HG03280 (cell line): ENCODE measurements around the gene POLN.
"Not testable (repeated sequence)": the region's sequence is repeated elsewhere in the genome, so short reads cannot be mapped to it uniquely, and the experiment has no call there.

Source experiments
- ATAC-seq: cut with Tn5 transposase; IDR thresholded peaks from one replicate; pipeline ENCODE4 v1.9.1; 2021; ENCODE audit warnings: mild to moderate bottlenecking, moderate library complexity; ENCODE audit not compliant: unreplicated experiment

The POLN gene

DNA sequence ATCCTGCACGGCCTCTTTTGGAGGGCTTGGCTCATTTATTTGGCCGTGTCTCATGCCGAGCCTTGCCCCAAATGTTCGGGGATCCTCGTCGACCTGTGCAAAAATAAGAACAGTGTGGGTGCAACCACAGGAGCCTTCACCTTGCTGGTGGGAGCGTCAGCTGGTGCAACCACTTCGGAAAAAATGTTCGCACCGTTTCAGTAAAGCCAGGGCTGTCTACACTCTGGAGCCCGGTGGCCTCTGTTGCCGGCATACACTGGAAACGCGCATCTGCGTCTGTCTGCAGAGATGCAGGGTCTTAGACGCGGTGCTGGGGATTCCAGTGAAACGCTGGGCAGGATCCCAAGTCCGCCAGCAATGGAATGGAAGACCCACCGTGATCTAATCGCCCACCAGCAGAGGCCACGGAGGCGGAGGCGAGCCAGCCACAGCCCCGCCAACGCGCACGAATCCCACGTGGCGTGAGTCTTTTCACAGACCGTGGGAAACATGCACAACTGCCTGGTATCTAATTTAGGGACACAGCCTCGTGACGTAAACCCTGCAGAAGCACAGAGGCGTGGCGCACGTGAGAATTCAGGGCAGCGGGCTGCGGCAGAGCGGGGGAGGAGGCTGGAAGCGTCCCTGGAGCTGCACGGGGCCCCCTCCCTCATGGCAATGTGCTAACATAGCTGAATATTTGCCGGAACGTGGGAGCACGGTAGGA is 33.8 kb upstream of the POLN start:
- ATAC-seq = no peak

DNA sequence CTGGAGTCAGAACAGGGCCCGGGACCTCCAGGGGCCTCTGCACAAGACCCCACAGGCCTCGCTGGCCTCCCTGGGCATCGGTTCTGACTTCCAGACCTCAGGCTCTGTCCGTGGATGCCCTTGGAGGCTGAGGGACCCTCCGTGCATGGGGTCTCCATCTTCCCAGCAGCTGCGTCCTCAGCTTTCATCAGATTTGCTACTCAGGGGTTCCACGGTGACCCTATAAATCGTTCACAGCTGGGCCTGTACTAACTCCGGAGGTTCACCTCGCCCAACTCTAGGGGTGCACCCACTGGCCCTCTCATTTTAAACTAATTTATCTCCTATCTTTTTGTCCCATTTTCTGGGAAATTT is 33.1 kb upstream of the POLN start:
- not testable (repeated sequence) for ATAC-seq

DNA sequence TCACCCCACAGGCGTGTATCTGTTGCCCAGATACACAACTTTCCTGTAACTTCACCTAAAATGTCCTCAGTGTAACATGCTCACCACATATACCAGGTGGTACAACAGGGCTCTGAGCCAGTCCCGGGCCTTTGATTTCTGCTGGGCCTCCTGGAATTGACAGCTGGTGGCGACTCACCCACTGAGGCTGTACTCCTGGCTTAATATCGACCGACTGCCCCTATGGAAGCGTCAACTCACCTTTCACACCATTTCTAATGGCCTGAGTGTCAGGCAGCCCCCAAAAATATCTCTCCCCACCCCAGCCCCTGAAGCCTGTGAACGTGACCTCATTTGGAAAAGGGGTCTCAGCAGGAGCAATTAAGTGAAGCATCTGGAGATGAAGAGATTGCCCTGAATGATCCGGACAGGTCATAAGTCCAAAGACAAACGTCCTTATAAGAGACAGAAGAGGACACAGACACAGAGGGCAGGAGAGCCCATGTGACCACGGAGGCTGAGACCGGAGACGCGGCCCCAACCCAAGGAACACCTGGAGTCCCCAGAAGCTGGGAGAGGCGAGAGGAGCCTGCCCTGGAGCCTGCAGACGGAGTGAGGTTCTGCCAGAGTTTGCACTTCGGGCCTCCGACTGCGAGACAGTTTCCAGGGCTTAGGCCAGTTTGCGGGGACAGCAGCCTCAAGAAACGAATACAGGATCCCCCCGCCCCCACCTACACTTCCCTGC is 32.6 kb upstream of the POLN start:
- ATAC-seq = no peak

DNA sequence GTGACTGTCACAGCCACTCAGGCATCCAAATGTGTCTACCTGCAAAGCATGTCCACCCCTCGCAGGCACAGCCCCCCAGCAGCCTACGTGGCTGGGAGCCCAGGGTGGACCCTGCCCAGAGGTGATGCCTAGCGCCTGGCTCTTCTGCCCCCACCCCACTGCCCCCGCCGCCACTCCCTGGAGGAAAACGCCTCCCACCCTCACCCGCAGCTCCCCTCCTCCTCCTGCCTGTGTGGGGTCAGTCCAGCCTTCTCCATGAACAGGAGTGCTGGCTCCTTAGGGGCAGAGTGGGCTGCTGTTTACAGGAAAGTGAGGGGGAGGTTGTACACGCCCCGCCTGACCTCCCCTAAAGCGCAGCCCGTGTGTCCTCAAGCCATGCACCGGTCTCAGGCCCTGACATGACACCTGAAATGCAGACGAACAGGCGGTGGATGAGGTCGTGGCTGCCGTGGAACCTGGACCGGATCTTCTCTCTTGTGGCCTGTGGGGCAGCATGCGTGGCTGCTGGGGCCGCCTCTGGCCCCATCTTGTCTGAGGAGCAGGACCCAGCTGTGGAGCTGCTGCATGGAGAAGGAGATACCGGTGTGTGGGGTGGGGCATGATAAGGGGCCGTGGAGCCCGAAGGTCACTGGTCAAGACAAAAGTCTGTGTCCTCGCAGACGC is 31.9 kb upstream of the POLN start:
- no peak for ATAC-seq

DNA sequence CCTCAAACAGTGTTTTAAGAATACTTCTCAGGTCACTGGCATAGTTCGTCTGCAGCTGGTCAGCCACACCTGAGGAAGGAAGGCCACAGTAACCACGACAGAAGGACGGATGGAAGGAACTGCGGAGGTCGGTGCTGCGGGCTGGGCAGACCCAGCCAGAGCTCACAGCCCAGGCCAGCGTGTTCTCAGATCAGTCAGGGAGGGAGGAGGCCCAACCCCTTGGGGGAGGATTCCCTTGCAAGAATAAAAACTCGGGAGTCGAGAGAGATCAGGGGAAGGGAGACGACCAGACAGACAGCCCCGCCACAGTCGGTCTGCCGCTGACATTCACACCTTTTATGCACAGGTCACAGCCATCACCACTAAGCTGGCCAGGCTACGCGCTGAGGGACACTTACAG is 31.3 kb upstream of the POLN start:
- ATAC-seq = no peak

DNA sequence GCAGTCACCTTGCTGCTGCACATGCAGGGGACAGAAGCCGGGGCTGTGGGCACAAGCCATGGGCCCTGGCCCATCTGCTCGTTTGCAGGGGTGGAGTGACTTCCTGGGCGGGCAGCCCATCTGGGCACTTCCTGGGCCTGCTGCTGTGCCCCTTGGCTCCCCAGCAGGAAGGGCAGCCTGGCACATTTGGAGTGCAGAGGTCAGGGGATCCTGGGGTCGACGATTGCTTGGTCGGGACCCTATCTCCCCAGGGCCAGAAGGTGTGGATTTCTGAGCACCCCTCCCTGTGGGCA is 30.9 kb upstream of the POLN start:
- no peak for ATAC-seq

DNA sequence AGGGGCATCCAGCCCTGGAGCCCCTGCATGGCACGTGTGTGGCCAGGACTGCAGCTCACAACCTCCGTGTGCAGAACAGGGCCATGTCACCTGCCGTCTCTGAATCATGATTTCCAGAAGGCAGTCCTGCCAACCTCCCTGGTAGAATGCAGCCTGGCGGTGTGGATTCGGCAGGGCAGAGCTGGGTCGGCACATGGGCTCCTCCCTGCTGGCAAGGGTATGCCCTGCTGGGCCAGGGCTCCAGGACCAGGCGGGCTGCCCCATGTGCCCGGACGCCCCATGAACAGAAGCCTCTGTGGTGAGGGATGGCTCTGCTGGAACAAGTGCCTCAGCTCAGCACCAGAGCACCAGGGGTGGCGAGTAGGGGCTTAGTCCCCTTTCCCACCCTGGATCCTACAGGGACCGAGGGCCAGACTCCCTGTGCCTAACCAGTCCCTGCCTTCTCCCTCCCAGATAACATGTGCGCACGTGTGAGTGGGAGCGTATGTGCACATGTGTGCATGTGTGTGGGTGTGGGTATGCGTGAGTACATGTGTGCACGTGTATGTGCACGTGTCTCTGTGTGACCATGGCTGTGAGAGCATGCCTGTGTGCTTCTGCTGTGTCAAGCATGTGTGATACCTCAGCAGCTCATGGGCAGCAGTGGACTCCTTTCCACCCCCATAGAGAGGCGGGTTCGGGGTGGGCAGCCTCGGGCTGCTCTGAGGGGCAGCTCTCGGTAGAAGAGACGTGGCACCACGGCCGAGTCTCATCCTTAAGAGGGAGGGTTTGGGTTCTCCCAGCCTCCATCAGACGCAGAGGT is 30.3 kb upstream of the POLN start:
- ATAC-seq = no peak

DNA sequence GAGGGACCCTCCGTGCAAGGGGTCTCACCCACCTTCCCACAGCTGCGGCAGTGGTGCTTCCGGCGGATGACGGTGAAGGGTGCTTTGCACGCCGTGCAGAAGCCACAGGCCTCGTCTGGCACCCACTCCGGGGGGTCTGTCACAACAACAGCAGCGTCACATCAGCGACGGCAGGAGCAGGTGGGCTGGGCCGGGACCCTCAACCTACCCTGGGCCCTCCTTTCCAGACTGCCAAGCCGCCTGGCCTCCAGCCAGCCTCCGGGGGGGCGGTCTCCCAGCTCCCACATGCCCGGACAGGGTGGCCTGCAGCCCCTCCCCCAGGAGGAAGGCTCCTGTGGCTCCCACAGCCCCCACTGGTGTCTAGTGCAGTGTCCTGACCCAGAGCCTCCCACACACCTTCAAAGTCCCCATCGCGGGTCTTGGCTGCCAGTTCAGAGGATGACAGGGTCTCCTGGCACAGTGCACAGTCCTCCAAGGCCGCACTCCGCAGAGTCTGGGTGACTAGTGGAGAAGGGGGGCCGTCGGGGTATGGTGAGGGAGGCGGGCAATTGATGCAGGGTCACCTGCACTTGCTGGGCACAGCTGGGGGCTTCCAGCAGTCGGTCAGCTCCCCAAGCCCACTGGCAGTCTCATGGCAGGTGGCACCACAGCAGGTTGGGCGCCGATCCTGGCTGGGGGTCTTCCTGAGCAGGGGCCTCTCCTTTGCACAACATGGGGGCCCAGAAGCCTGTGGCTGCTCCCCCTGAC is 29.5 kb upstream of the POLN start:
- no peak for ATAC-seq

DNA sequence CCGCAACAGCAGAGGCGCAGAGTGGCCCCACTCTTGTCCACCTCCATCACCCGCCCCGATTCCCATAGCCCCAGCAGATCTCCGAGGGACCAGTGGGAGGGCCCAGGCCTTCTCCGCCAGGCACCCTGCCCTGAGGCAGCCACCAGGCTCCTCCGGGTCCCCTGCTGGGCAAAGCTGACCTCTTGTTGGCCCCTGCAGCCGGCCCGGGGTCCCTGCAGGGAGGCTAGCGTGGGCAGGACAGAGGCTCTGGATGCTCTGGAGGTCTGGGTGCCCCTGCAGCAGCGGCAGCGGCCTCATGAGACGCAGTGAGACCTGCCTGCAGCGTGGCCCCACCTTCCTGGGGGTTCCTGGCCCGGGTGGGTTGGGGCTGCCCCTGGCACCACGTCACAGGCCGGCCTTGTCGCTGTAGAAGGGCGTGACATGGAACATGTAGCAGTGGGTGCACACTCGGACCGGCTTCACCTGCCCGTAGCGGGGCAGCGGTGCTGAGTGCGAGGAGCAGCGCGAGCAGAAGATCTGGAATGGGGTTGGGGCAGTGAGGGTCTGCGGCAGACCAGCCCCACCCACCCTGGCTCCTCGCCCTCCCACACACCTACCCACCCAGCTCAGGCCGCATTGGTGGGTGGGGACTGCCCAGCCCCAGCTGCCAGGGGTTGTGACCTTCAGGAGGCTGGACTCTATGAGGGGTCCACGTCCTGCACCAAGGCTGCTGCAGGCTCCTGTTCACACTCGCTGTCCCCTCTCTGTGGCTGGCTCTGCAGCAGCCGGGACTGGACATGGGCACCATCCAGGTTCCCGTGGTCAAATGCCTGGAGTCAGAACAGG is 28.6 kb upstream of the POLN start:
- ATAC-seq = no peak

DNA sequence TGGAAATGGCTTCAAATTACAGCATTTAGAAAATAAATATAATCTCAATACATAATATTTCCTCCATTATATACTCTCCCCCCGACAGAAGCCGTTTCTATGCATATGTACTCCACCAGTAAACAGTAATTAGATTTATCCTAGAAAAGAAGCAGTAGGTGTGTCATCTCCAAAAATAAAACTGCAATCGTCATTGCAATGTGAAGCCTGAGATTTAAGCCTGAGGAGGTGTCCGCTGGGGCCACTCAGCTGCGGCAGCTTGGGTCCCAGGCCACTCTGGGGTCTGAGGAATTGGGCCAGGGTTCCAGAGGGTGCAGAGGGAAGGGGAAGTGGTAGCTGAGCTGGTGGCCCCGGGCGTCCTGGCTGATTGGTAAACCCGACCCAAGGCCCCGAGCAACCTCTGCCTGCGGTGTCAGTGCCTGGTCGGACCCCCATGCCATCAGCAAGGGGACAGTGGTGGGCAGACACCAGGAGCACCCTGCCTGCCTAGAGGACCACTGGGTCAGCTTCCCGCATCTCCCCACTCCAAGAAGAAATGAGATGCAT is 27.8 kb upstream of the POLN start:
- no peak for ATAC-seq

DNA sequence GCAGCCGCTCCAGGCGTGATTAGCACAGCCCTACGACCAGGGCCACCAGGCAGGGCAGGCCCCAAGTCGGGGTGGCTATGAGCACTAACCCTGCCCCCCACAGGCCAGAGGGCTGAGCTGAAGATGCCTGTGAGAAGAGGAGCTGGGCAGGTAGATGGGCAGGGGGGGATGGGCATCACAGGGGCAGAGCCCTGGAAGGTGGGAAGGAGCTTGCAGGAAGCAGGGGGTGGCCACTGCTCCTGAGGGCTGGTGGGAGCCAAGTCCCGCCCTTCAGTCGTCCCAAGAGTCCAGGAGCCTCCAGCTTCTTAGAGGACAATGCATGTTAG is 27.2 kb upstream of the POLN start:
- no peak for ATAC-seq

DNA sequence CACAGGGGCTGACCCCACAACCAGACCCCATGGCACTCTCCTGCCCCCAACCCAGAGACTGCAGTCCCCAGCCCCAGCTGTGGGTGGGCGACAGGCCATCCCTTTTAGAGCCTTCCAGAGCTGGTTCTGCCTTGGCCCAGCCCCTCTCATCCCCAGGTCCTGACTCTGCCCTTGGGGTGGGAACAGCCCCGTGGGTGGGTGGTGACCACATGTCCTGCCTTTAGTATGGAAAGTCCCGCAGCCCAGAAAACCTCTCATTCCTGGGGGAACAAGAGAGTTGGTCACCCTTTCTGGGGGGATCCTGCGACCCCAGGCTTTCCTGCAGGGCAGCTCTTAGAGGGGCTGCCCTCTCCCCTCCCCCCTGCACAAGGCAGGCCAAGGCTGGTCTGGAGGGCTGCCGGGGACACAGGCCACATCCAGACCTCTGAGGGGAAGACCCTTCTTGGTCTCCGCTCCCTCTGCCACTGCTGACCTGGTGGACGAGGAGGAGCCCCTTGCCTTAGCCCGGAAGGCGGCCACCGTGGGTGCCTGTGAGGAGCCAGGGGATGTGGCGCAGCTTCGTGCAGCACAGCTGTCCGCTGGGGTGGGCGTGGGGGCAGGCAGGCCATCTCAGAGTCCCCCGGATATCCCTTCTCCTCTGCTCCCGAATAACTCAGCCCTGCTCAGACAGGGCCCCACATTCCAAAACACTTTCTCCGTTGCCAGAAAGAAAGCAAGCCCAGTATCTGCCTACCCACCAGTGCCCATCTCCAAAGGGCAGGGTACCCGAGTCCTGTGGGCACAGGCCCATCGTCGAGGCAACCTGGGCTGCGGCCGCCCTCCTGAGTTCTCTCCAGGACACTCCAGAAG is 26.7 kb upstream of the POLN start:
- no peak for ATAC-seq

DNA sequence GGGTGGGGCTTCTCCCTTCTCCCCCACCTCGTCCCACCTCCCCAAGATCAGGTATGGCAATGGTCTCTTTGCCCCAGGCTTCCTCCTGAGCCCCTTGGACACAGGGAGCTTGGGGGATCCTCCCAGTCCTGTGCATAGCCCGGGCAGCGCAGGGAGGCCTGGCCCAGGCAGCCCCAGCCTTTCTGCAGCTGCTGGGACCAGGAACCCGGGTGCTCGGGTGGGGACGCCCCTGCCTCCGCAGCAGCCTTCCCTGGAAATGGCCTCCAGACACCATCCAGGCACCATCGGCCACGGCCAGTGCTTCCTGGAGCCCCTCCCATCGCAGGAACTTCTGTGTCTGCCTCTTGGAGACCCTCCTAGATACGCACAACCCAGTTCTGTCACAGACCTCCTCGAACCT is 25.9 kb upstream of the POLN start:
- no peak for ATAC-seq

DNA sequence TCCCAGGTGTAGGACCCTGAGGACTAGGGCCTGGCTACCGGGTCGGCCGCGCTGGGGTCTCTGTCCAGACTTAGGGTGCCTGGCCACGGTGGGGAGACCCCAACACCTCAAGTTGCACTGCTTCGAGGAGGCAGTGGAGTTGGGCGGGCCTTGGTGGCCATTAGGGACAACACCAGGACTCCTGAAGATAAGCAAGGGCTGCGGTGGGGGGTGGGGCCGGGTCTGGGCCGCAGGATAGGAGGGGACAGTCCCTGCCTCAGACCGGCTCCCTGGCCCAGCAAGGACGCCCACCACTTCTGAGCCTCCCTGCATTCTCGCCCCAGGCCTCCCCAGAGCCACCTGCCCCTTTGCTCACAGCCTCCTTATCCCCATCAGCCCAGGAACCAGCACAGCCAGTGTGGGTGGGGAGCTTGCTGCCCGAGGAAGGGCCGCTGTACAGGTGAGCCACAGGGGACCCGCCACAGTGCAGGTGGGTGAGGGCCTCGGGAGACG is 25.4 kb upstream of the POLN start:
- ATAC-seq = no peak

DNA sequence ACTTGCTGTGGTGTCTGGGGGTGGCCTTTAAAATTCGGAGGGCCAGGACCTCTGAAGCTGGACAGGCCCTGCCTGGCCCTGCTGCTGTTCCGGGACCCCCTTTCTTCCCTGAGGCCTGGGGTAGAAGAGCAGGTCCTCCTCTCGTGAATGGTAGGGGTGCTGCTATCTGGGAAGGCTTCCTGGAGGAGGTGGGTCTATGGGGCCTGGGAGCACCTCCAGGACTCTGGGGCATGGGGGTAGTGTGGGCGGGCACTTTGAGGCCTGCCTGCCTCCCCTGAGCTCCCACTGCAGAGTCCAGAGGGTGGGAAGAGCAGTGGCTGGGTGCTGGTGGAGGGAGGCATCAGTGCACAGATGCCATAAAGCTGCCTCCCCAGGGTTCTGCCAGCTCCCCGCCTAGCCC is 24.9 kb upstream of the POLN start:
- ATAC-seq = no peak

DNA sequence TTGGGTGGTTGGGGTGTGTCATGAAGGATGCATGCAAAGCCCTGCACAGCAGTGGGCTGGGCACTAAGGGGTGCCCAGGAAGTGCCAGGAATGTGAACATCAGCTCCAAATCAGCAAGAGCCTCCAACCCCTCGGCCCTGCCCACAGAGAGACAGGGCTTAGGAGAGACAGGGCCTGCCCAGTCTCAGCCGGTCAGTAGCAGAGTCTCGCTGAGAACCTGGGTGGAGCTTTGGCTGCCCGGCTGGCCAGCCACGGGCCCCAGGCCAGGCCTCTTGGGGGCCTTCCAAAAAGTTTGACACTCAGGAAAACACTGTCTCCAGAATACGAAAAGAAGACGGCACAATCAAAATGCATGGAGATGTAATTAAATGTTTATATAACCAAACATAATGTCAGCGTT is 24.3 kb upstream of the POLN start:
- ATAC-seq = no peak

DNA sequence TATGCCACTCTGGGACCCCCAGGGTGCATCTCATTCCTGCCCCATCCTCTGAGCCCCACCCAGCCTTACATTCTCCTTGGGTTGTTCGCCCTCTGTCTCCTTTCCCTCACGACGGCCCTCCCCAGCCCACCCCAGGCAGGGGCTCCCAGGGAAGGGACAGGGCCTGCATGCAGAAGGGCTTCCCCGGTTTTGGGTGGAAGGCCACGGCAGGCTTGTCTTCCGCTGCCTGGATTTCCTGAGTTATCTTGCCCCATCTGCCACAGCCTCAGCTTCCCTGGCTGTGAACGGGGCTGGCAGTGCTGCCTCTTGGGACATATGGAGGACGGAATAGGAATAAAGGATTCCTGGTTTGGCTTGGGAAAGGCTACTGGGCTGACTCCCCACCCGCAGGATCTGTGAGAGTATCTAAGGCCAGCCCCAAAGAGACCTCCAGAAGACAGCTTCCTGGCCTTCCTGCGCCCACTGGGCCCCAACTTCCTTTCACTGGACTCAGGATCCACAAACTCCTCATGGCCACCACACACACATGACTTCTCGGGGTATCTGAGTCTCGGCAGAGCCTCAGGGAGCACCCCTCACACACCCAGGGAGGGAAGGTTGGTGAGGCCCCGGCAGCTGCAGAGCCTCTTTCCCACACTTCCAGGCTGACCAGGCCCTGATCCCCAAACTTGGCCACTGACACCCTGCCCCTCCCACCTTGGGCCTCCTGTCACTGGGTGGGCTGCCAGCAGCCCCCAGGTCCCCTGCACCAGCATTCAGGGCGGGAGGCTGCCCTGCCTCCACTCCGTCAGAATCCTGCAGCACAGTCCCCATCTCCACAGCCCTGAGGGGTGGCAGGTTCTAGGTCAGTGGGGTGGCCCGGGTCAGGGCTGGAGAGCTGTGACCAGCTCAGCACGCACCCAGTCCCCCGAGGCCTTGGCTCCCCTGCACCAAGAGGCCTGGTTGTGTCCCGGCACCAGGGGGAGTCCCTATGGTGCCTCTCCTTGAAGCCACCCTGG is 23.5 kb upstream of the POLN start:
- ATAC-seq = no peak
